Measurements from ENCODE around the gene AMIGO2. TPM values are rescaled to one million over a fixed set of nuclear protein-coding genes. Genes with fewer than 3 reads are reported as not detected.

AMIGO2 gene
- total RNA-seq, 1 experiment from 2014 or later: 4.3 TPM

DNA sequence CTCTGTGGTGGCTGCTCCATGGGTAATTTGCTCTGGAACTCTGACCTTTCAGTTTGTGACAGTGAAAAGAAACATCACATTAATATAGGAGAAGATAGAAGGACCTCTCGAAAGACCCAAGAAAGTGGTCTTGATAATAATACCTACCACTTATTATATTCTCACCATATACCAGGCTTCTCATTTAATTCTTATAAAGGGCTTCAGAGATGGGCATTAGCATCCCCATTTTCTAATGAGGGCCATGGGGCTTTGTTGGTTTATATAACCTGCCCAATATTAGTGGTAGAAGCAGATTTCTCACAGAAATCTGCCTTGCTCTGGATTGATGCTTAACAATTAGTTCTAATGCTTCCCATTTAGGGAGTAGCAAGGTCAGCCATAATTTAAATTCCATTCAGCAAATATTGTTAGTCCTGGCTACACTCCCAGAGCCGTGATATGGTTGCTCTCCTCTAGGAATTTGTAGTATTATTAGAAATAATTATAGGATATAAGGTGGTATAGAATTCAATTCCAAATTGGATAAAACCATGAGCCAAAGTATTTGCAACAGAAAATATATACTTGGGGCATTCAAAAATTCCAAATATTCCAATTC, 7.4 kb upstream of the AMIGO2 start:
- H3K36me3 ChIP-seq: no peaks in the 10 kb centered on the region
- H3K27me3 ChIP-seq: no peaks in the 10 kb centered on the region
- H3K27ac ChIP-seq: no peak overlapping the region
- peaks cover 57% of the 10 kb centered on the region for H3K4me1 ChIP-seq
- no peak for DNase-seq
- no peaks in the 10 kb centered on the region for H3K9me3 ChIP-seq (replicated peaks)
- H3K4me3 ChIP-seq: no peak overlapping the region

DNA sequence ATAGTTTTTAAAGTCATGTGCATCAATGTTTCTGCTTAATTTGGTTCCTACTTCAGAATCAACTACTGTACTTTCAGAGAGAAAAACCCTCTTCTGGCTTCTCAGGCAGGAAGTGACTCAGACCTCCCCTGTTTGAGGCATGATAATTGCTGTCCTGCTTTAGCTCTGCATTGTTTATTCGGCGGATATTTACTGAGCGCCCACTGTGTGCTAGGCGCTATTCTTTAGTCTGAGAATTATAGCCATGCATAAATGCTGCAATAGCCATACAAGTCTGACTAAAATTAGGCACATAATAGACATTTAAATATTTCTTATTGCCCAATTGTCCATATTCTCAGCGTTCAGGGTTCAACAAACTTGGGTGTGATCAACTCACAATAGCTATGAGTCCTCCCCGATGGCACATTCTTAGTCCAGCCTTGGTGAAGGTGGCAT, 6.1 kb upstream of the AMIGO2 start:
- H3K36me3 ChIP-seq: no peaks in the 10 kb centered on the region
- peak; percentile 49 to 71 for DNase-seq
- H3K4me1 ChIP-seq: peaks cover 62% of the 10 kb centered on the region
- H3K4me3 ChIP-seq: no peak overlapping the region
- peak overlapping the region; percentile 76 for H3K27ac ChIP-seq
- H3K27me3 ChIP-seq: no peaks in the 10 kb centered on the region
- no peaks in the 10 kb centered on the region for H3K9me3 ChIP-seq (replicated peaks)

DNA sequence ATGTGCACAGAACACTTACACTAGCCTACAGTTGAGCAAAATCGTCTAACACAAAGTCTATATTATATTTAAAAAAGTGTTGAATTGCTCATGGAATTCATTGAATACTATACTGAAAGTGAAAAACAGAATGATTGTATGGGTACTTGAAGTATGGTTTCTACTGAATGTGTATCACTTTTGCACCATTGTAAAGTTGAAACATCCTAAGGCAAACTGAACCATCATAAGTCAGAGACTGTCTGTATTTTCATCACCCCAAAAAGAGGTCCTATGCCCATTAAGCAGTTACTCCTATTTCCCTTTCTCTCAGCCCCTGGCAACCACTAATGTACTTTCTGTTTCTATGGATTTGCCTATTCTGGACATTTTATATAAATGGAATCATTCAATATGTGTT, 4.4 kb upstream of the AMIGO2 start:
- DNase-seq: no peak
- no peaks in the 10 kb centered on the region for H3K27me3 ChIP-seq
- H3K27ac ChIP-seq: peak overlapping the region; percentile 76
- no peaks in the 10 kb centered on the region for H3K36me3 ChIP-seq
- peak overlapping the region; percentile 42 for H3K4me3 ChIP-seq
- no peaks in the 10 kb centered on the region for H3K9me3 ChIP-seq (replicated peaks)
- H3K4me1 ChIP-seq: peaks cover 62% of the 10 kb centered on the region

DNA sequence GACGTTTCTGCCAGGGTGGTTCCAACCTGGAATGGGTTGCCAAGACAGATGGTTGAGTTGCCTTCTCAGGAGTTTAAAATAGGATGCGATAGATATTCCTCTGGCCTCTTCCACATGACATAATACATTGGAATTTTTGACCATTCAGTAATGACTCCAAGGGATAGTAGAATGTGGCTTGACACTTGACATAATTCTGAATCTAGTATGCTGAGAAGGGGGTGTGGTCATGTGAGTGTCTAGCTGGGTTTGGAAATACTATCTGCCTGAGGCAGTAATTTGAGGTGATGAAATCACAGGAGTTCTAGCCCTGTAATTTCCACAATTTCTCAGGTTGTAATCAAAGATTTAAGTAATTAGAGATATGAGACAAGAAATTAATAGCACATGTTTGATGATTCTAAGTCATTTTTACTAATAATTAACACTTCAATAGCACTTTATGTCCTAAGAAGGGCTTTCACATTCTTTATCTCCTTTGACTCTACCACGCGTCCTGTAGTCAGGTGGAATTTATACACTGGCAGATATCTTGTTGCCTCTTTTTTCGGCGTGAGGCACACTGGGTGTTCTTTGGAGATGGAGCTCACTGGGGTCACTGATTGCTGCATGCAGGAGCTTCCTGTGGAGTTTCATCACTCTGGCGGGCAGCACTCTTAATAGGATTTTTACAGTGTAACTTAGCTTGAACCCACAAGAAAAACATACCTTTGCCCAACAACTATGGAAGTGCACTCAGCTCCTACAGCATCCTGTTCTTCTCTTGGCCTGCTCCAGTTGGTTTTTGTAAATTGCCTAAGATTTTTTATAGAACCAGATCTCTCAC, 3.2 kb upstream of the AMIGO2 start:
- no peak overlapping the region for H3K27ac ChIP-seq

DNA sequence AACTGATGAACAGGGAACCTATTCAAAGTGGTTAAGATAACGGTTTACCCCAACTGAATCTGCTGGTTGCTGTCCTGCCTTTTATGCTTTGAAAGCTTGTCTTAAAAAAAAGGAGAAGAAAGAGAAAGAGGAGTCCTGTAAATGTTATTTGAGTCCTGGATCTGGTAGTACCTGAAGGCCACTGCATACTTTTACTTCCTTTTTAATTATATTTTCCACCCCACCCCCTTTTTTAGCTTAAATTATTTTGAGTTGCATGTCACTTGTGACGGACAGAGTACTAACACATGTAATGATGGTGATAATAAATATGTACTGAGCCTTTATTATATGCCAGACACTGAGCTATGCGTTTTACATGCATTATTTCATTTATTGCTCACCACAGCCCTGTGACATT, 2.5 kb upstream of the AMIGO2 start:
- no peak overlapping the region for H3K4me3 ChIP-seq
- H3K27ac ChIP-seq: no peak overlapping the region
- H3K9me3 ChIP-seq (replicated peaks): no peaks in the 10 kb centered on the region
- DNase-seq: no peak
- H3K4me1 ChIP-seq: peaks cover 55% of the 10 kb centered on the region
- H3K27me3 ChIP-seq: no peaks in the 10 kb centered on the region
- H3K36me3 ChIP-seq: no peaks in the 10 kb centered on the region

More for the DNA sequence above, 3.2 kb upstream of the AMIGO2 start:
- Histone ChIP-seq H3K36me3 (no peaks in the 10 kb centered on the region), H3K27me3 (no peaks in the 10 kb centered on the region), H3K4me3 (no peak overlapping the region), H3K4me1 (peaks cover 57% of the 10 kb centered on the region), H3K9me3 (replicated peaks) (no peaks in the 10 kb centered on the region)
- DNase-seq: peak in 1 of 2 experiments; percentile 62

DNA sequence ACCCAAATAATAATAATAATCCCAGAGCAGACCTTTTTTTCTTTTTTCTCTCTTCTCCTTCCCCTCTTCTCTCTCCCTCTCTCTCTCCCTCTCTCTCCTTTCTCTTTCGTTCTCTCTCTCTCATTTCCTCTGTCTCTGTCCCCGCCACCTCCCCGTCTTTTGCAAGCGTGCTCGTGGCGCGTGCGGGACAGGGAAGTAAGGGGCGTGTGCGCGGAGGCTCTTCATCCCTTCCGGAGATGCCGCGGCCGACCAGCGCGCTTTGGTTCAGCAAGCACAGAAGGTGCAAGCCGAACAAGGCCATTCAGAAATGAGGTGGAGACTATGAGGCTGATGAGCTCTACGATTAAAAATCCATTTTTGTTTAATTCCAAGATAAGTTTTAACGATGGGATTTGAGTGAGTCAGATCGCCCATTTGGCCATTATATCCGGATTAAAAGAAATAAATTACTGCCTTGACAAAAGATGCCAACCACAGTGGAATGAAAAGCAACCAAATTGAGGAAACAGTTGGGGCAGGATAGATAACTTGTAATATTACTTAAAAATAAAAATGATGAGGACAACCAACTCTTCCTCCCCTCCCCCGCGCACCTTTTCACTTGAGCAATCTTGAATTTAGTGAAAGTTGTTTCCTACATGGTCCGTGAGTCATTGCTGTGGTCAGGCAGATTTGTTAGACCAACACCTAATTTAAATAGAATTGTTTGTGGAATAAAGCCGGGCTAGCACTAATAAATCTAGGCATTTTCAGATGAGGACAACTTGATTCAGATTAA, 1.2 kb upstream of the AMIGO2 start:
- Histone ChIP-seq H3K27me3 (no peaks in the 10 kb centered on the region), H3K4me1 (peaks cover 41% of the 10 kb centered on the region), H3K9me3 (replicated peaks) (no peaks in the 10 kb centered on the region), H3K27ac (no peak overlapping the region), H3K36me3 (no peaks in the 10 kb centered on the region), H3K4me3 (no peak overlapping the region)
- no peak for DNase-seq

DNA sequence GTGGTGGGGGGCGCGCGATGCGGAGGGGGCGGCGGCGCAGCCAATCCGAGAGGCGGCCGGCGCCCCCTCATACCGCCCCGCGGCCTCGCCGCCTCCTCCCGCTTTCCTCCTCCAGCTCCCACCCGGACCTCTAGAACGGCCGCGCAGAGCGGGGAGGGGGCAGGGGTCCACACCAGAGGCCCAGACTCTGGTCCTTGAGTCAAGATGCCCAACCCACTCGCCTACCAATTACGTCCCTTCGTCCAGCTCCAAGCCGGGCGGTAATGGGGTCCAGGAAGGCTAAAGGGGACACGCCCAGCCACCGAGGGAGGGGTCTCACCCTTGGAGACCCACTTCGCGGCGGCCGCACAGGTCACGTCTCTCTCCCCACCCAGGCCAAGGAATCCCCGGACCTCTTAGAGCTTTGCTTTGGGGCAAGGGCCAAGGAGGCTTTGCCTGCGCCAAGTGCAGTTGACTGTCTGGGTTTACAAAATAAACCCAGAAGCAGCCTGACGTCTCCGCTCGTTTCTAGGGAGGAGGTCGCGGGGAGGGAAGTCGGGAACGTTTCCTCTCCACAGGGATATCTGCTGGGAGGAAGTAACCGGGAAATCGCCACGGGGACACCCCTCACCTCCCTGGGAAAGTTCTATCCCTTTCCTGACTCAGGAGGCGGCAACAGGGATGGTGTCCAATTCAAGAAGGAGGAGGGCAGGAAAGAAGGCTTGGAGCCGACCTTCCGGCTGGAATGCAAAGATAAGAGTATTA, 394 bp upstream of the AMIGO2 start:
- no peaks in the 10 kb centered on the region for H3K9me3 ChIP-seq (replicated peaks)
- peaks cover 33% of the 10 kb centered on the region for H3K4me1 ChIP-seq
- H3K27ac ChIP-seq: no peak overlapping the region
- peak overlapping the region; percentile 58 for H3K4me3 ChIP-seq
- DNase-seq: no peak
- H3K27me3 ChIP-seq: no peaks in the 10 kb centered on the region
- no peaks in the 10 kb centered on the region for H3K36me3 ChIP-seq

DNA sequence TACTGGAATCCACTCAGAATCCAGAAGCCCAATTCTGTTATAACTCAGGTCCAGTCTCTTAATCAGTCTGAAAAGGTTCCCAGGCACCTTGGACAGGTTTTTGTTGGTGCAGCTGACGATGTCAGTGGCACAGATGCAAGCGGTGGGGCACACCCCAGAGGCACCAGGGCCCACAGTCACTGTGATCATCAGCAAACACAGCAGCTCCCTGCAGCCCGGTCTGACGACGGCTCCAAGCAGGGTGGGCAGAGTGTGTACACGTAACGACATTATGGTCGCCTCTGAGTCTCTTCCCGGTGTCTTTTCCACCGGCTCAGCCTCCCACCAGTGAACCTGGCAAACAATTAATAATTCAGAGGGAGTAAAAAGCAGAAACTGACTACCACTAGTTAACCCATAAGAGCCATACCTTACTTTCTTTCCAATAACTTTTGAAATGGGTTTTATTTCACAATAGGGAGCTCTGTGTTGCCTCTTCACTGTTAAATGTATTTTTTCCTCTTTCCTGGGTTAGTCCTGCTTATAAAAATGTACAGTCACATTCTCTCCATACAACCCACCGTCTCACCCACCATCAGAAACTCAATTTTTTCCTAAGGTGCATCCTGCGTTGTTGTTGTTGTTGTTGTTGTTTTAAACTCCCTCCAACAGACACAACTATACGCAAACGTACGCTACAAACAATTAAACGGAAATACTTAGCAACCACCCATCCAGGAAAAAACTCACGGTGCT, 859 bp downstream of the AMIGO2 start:
- H3K4me1 ChIP-seq: peaks cover 21% of the 10 kb centered on the region
- no peaks in the 10 kb centered on the region for H3K27me3 ChIP-seq
- peak overlapping the region; percentile 21 for H3K27ac ChIP-seq
- peak; percentile 40 to 58 for DNase-seq
- H3K36me3 ChIP-seq: no peaks in the 10 kb centered on the region
- peak overlapping the region; percentile 58 for H3K4me3 ChIP-seq
- H3K9me3 ChIP-seq (replicated peaks): no peaks in the 10 kb centered on the region

DNA sequence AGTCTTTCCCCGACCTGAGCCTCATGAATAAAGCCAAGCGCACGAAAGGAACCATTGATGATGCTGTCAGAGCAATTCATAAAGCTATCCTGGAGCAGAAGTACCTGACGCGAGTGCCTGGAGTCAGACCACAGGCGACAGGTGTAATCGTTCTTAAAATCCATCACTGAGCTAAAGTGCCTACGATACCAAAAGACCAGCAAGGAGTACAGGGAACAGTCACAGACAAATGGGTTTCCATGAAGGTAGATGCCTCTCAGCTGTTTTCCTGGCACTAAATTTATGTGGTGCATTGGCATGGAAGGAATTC, 1.7 kb downstream of the AMIGO2 start:
- H3K4me3 ChIP-seq: no peak overlapping the region
- no peaks in the 10 kb centered on the region for H3K36me3 ChIP-seq
- no peak overlapping the region for H3K27ac ChIP-seq
- no peaks in the 10 kb centered on the region for H3K27me3 ChIP-seq
- H3K9me3 ChIP-seq (replicated peaks): no peaks in the 10 kb centered on the region
- no peak for DNase-seq
- H3K4me1 ChIP-seq: peaks cover 12% of the 10 kb centered on the region

DNA sequence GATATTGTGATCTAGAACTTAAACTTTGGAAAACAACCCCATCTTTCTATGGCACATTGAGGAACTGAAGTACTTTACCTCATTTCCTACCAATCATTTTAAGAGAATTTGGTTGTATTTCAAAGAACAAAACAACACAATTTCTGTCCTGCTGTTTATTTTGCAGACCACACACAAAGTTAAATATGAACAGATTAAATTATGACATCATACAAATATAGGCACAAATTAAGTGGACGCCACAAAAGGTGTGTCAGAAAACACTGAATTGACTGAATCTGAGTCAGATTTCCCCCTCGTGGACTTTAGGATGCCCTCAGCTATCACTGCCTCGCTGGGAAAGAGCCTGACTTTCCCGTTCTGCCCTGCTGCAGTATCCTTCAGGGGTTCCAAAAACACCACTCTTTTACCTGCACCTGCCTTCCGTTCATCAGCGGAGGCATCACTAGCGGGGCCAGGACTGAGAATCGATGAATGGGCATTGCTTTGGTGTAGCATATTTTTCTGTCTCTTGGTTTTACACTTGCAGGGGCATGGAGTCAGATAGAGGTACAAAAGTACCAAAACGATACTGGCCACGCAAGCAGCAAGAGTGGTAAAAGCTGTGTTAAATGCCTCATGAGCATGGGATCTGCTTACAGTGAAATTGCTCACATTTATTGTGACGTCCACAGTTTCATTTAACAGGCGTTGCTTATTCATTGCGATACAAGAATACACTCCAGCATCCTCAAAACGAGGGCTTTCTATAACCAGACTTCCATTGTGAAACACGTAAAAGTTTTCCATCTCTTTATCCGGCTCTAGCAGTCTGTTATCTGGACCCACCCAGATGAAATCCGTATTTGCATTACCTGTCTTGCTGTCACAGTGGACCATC, 2.3 kb downstream of the AMIGO2 start:
- Histone ChIP-seq H3K27ac (no peak overlapping the region), H3K27me3 (peaks cover 3% of the 10 kb centered on the region; the same call in 1 of the 2 replicates), H3K4me1 (peaks cover 6% of the 10 kb centered on the region), H3K9me3 (replicated peaks) (no peaks in the 10 kb centered on the region), H3K4me3 (no peak overlapping the region), H3K36me3 (no peaks in the 10 kb centered on the region)
- DNase-seq: no peak

DNA sequence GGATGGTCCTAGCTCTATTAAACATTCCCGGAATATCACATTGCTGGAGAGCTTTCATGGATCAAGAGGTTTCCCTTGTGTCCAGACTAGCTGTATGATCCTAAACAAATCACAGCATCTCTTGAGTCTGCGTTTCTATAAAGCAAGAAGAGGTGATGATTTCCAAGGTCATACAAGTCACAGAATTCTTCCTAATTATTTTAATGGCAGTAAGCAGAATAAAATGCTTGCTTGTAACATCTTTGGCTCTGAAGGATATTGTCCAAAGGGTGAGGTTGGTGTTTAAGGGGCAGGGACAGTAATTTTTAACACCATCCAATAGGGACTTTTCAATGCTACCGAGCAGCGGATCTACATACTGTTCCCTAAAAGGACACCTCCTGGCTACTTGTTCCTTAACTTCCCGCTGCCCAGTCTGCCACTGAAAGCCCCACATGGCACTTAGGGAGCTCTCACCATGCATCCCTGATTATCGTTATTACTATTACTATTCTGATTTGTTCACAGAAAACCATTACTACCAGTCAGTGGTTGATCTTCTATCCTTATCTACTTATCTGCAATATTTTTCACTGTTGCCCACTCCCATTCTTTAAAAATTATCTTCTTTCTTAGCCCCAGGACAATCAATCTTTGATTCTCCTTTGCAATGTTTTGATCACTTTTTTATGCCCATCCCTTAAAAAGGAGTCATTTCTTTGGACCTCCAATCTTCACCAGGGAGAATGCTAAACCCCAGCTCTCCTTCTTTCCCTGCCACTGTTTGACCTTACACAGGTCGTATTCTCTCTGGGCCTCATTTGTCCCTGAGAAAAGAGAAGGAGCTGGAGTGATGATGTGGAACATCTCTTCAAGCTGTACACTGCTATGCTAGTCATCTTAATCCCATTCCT, 4.3 kb downstream of the AMIGO2 start:
- Histone ChIP-seq H3K4me1 (no peaks in the 10 kb centered on the region), H3K4me3 (no peak overlapping the region), H3K9me3 (replicated peaks) (no peaks in the 10 kb centered on the region), H3K27me3 (peaks cover 3% of the 10 kb centered on the region; the same call in 1 of the 2 replicates), H3K27ac (no peak overlapping the region), H3K36me3 (no peaks in the 10 kb centered on the region)
- DNase-seq: no peak

DNA sequence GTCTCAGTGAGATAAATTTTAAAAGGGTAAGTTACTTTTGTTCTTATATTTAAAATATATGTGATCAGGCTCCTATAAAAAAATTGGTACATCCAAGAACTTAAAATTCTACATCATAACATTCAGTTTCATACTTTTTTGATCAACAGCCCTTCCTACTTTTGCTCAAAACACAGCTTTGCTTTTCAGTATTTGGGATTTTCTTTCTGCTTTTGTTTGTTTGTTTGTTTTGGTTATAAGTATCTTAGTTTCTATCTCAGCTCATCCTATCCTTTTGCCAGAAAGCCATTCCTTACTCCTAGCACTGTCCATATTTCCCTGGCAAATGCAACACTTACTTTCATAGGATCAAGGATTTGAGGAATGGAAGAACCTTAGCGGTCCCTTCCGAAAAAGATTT, 5.0 kb downstream of the AMIGO2 start:
- H3K4me3 ChIP-seq: no peak overlapping the region
- H3K27me3 ChIP-seq: peaks cover 3% of the 10 kb centered on the region; the same call in 1 of the 2 replicates
- H3K9me3 ChIP-seq (replicated peaks): no peaks in the 10 kb centered on the region
- no peak overlapping the region for H3K27ac ChIP-seq
- H3K4me1 ChIP-seq: no peaks in the 10 kb centered on the region
- no peaks in the 10 kb centered on the region for H3K36me3 ChIP-seq
- DNase-seq: no peak

Data from SJCRH30 (cell line).